ENCODE data around the gene PLGRKT. TPM values are rescaled to one million over a fixed set of nuclear protein-coding genes. Genes with fewer than 3 reads are reported as not detected.
"Not testable (repeated sequence)": the region's sequence is repeated elsewhere in the genome, so short reads cannot be mapped to it uniquely, and the experiment has no call there.

Gene PLGRKT
- total RNA-seq, 1 donor from 2014 or later, result 28.5 TPM

GRCh38 chr9:5481322-5482040 lies 43.8 kb upstream of the PLGRKT start:
- no peak for DNase-seq (ENCODE audit: low read depth)
- no peaks in the 10 kb centered on the region for H3K36me3 ChIP-seq (ENCODE audit: control insufficient read depth, insufficient read depth, low read length)
- no peak for TF ChIP-seq CTCF (IDR thresholded peaks at IDR 0.05; ENCODE audit: insufficient read depth, low read length, poor library complexity, severe bottlenecking)

GRCh38 chr9:5480919-5481318 lies 43.2 kb upstream of the PLGRKT start:
- Histone ChIP-seq H3K4me3 (ENCODE audit: low read depth, low read length) (no peak overlapping the region), H3K27me3 (ENCODE audit: control insufficient read depth, insufficient read depth, low read length) (no peaks in the 10 kb centered on the region), H3K36me3 (ENCODE audit: control insufficient read depth, insufficient read depth, low read length) (no peaks in the 10 kb centered on the region)
- TF ChIP-seq CTCF (IDR thresholded peaks at IDR 0.05; ENCODE audit: insufficient read depth, low read length, poor library complexity, severe bottlenecking), result no peak
- DNase-seq (ENCODE audit: low read depth), result no peak

More at GRCh38 chr9:5481322-5482040, 43.8 kb upstream of the PLGRKT start:
- H3K27me3 ChIP-seq (ENCODE audit: control insufficient read depth, insufficient read depth, low read length), result no peaks in the 10 kb centered on the region
- no peak overlapping the region for H3K4me3 ChIP-seq (ENCODE audit: low read depth, low read length)

- Histone ChIP-seq H3K36me3 (ENCODE audit: control insufficient read depth, insufficient read depth, low read length) (no peaks in the 10 kb centered on the region), H3K4me3 (ENCODE audit: low read depth, low read length) (no peak overlapping the region), H3K27me3 (ENCODE audit: control insufficient read depth, insufficient read depth, low read length) (no peaks in the 10 kb centered on the region)
- TF ChIP-seq CTCF (IDR thresholded peaks at IDR 0.05; ENCODE audit: insufficient read depth, low read length, poor library complexity, severe bottlenecking), result no peak
- no peak for DNase-seq (ENCODE audit: low read depth)
These were observed 42.4 kb upstream of the PLGRKT start for GRCh38 chr9:5479994-5480694.

DNA sequence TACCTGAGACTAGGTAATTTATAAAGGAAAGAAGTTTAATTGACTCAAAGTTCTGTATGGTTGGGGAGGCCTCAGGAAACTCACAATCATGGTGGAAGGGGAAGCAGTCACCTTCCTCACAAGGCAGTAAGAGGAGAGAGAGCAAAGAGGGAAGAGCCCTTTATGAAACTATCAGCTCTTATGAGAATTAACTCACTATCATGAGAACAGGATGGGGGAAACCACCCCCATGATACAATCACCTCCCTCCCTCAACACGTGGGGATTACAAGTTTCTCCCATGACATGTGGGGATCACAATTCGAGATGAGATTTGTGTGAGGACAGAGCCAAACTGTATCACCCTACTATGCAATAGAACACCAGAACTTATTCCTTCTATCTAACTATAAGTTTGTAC lies 40.5 kb upstream of the PLGRKT start:
- no peaks in the 10 kb centered on the region for H3K36me3 ChIP-seq (ENCODE audit: control insufficient read depth, insufficient read depth, low read length)
- H3K27me3 ChIP-seq (ENCODE audit: control insufficient read depth, insufficient read depth, low read length), result no peaks in the 10 kb centered on the region
- no peak for TF ChIP-seq CTCF (IDR thresholded peaks at IDR 0.05; ENCODE audit: insufficient read depth, low read length, poor library complexity, severe bottlenecking)
- no peak overlapping the region for H3K4me3 ChIP-seq (ENCODE audit: low read depth, low read length)
- no peak for DNase-seq (ENCODE audit: low read depth)

GRCh38 chr9:5475611-5476010 lies 37.9 kb upstream of the PLGRKT start:
- not testable (repeated sequence) for H3K36me3 ChIP-seq (ENCODE audit: control insufficient read depth, insufficient read depth, low read length); H3K27me3 ChIP-seq (ENCODE audit: control insufficient read depth, insufficient read depth, low read length); H3K4me3 ChIP-seq (ENCODE audit: low read depth, low read length); DNase-seq (ENCODE audit: low read depth)

- peaks cover 2% of the 10 kb centered on the region for H3K36me3 ChIP-seq (ENCODE audit: control insufficient read depth, insufficient read depth, low read length)
- H3K4me3 ChIP-seq (ENCODE audit: low read depth, low read length), result no peak overlapping the region
- DNase-seq (ENCODE audit: low read depth), result no peak
- H3K27me3 ChIP-seq (ENCODE audit: control insufficient read depth, insufficient read depth, low read length), result no peaks in the 10 kb centered on the region
- no peak for TF ChIP-seq CTCF (IDR thresholded peaks at IDR 0.05; ENCODE audit: insufficient read depth, low read length, poor library complexity, severe bottlenecking)
These were observed 33.1 kb upstream of the PLGRKT start for GRCh38 chr9:5470816-5471215.
